DOHH2 (cell line): ENCODE results near the gene ADGRG6.

Experiments used
- H3F3A ChIP-seq: fragments of 200-600 bp; sonication (generic), shearing (Covaris generic); 2 replicates; pipeline ENCODE4 v1.6.0; 2016; ENCODE audit warnings: antibody characterized with exemption, mild to moderate bottlenecking; ENCODE audit not compliant: control insufficient read depth, insufficient read depth
- H3K27ac ChIP-seq: fragments of 200-600 bp; sonication (generic); 2 replicates; pipeline ENCODE4 v1.5.1; 2014; ENCODE audit warnings: low read depth, mild to moderate bottlenecking, low read length, moderate library complexity
- H3K27me3 ChIP-seq: fragments of 200-600 bp; sonication (generic); 2 replicates; pipeline ENCODE4 v1.6.1; 2014; ENCODE audit warnings: mild to moderate bottlenecking, low read length, mixed read lengths; ENCODE audit not compliant: control insufficient read depth
- H3K36me3 ChIP-seq: fragments of 200-600 bp; sonication (generic); 2 replicates; pipeline ENCODE4 v1.6.1; 2014; ENCODE audit warnings: mild to moderate bottlenecking, low read length, moderate library complexity, mixed read lengths; ENCODE audit not compliant: control insufficient read depth
- H3K4me1 ChIP-seq: fragments of 200-600 bp; sonication (generic); 2 replicates; pipeline ENCODE4 v1.6.1; 2014; ENCODE audit warnings: mild to moderate bottlenecking, low read length, mixed read lengths; ENCODE audit not compliant: control insufficient read depth
- H3K4me2 ChIP-seq: fragments of 200-600 bp; sonication (generic); 2 replicates; pipeline ENCODE4 v1.6.0; 2014; ENCODE audit warnings: mild to moderate bottlenecking, low read length, moderate library complexity
- H3K4me3 ChIP-seq: fragments of 200-600 bp; sonication (generic); 2 replicates; pipeline ENCODE4 v1.5.1; 2014; ENCODE audit warnings: mild to moderate bottlenecking, low read length, mixed read lengths
- H3K79me2 ChIP-seq: fragments of 200-600 bp; sonication (generic); 2 replicates; pipeline ENCODE4 v1.6.1; 2014; ENCODE audit warnings: mild to moderate bottlenecking, low read length, mixed read lengths; ENCODE audit not compliant: control insufficient read depth
- H3K9me2 ChIP-seq: fragments of 200-600 bp; sonication (generic); replicated peaks from 2 replicates; pipeline ENCODE4 v1.6.1; 2014; ENCODE audit warnings: mild to moderate bottlenecking, low read length, mixed read lengths; ENCODE audit not compliant: control insufficient read depth
- H3K9me3 ChIP-seq: fragments of 200-600 bp; sonication (generic); 2 replicates; pipeline ENCODE4 v1.6.1; 2014; ENCODE audit warnings: antibody characterized with exemption, low read length, mixed read lengths; ENCODE audit not compliant: control insufficient read depth, insufficient read depth
- H4K20me1 ChIP-seq: fragments of 200-600 bp; sonication (generic); 2 replicates; pipeline ENCODE4 v1.6.0; 2014; ENCODE audit warnings: low read depth, mild to moderate bottlenecking, antibody characterized with exemption, low read length, moderate library complexity; ENCODE audit not compliant: control insufficient read depth, insufficient read depth
- CTCF ChIP-seq: fragments of 200-600 bp; sonication (generic); IDR thresholded peaks from one replicate; pipeline ENCODE4 v1.5.1; 2014; ENCODE audit warnings: antibody characterized with exemption, mild to moderate bottlenecking, low read depth, low read length; ENCODE audit not compliant: poor library complexity, severe bottlenecking
- EZH2phosphoT487 ChIP-seq: fragments of 200-600 bp; sonication (generic); IDR thresholded peaks from 2 replicates; pipeline ENCODE4 v1.6.1; 2017; ENCODE audit warnings: borderline replicate concordance, mild to moderate bottlenecking, antibody characterized with exemption, low read length, moderate library complexity, mixed read lengths

The ADGRG6 gene

GRCh38 chr6:142331075-142331551 lies 29.3 kb downstream of the ADGRG6 start:
- H3K79me2 ChIP-seq: no peaks in the 10 kb centered on the region
- TF ChIP-seq CTCF (no peak), EZH2phosphoT487 (no peak)

GRCh38 chr6:142331601-142332000 lies 29.8 kb downstream of the ADGRG6 start:
- Histone ChIP-seq H3K27me3 (no peaks in the 10 kb centered on the region), H3K4me2 (no peak overlapping the region), H3K9me2 (no peaks in the 10 kb centered on the region)

More at GRCh38 chr6:142331075-142331551, 29.3 kb downstream of the ADGRG6 start:
- Histone ChIP-seq H3K4me1 (no peaks in the 10 kb centered on the region), H4K20me1 (no peaks in the 10 kb centered on the region), H3K36me3 (no peaks in the 10 kb centered on the region), H3K27me3 (no peaks in the 10 kb centered on the region), H3K9me2 (no peaks in the 10 kb centered on the region), H3F3A (no peaks in the 10 kb centered on the region), H3K4me2 (no peak overlapping the region), H3K4me3 (no peak overlapping the region), H3K27ac (no peak overlapping the region), H3K9me3 (no peaks in the 10 kb centered on the region)

GRCh38 chr6:142332393-142333098 lies 30.7 kb downstream of the ADGRG6 start:
- Histone ChIP-seq H3K27me3 (no peaks in the 10 kb centered on the region), H3K9me3 (no peaks in the 10 kb centered on the region), H3K27ac (no peak overlapping the region), H3K4me1 (no peaks in the 10 kb centered on the region), H3K4me3 (no peak overlapping the region), H3K36me3 (no peaks in the 10 kb centered on the region), H3K79me2 (no peaks in the 10 kb centered on the region), H3K4me2 (no peak overlapping the region), H3F3A (no peaks in the 10 kb centered on the region), H3K9me2 (no peaks in the 10 kb centered on the region), H4K20me1 (no peaks in the 10 kb centered on the region)
- no peak for TF ChIP-seq EZH2phosphoT487
- TF ChIP-seq CTCF: no peak

More at GRCh38 chr6:142331601-142332000, 29.8 kb downstream of the ADGRG6 start:
- no peak for TF ChIP-seq EZH2phosphoT487
- Histone ChIP-seq H4K20me1 (no peaks in the 10 kb centered on the region), H3F3A (no peaks in the 10 kb centered on the region), H3K4me1 (no peaks in the 10 kb centered on the region), H3K36me3 (no peaks in the 10 kb centered on the region), H3K79me2 (no peaks in the 10 kb centered on the region), H3K9me3 (no peaks in the 10 kb centered on the region), H3K4me3 (no peak overlapping the region), H3K27ac (no peak overlapping the region)

- H3K36me3 ChIP-seq: no peaks in the 10 kb centered on the region
- H3F3A ChIP-seq: no peaks in the 10 kb centered on the region
- no peak overlapping the region for H3K4me3 ChIP-seq
- H3K4me1 ChIP-seq: no peaks in the 10 kb centered on the region
- no peaks in the 10 kb centered on the region for H3K9me3 ChIP-seq
- no peaks in the 10 kb centered on the region for H4K20me1 ChIP-seq
- no peak overlapping the region for H3K4me2 ChIP-seq
- H3K27me3 ChIP-seq: no peaks in the 10 kb centered on the region
- H3K27ac ChIP-seq: no peak overlapping the region
- no peaks in the 10 kb centered on the region for H3K79me2 ChIP-seq
- TF ChIP-seq CTCF (no peak), EZH2phosphoT487 (no peak)
- H3K9me2 ChIP-seq: no peaks in the 10 kb centered on the region
Observed at GRCh38 chr6:142333431-142333830, 31.6 kb downstream of the ADGRG6 start.
